NT2/D1 (cell line): ENCODE results near the gene MORC4.

Experiments
- DNase-seq: peaks from one replicate; pipeline ENCODE4 v3.0.0-alpha.2; 2011; ENCODE audit warnings: low read depth, low spot score
- H3K27me3 ChIP-seq: 2 replicates; pipeline ENCODE4 v1.6.0; 2011; ENCODE audit warnings: mild to moderate bottlenecking; ENCODE audit not compliant: insufficient read length, insufficient read depth
- H3K36me3 ChIP-seq: 2 replicates; pipeline ENCODE4 v1.6.1; 2011; ENCODE audit warnings: mild to moderate bottlenecking, low read length, mixed read lengths; ENCODE audit not compliant: insufficient read depth, insufficient read length
- H3K4me1 ChIP-seq: 2 replicates; pipeline ENCODE4 v1.5.1; 2011; ENCODE audit not compliant: insufficient read depth, insufficient read length
- H3K4me3 ChIP-seq: 2 replicates; pipeline ENCODE4 v1.5.1; 2011; ENCODE audit warnings: low read depth; ENCODE audit not compliant: insufficient read length
- H3K9ac ChIP-seq: 2 replicates; pipeline ENCODE4 v1.6.0; 2011; ENCODE audit warnings: low read depth; ENCODE audit not compliant: insufficient read length
- H3K9me3 ChIP-seq: 2 replicates; pipeline ENCODE4 v1.5.1; 2011; ENCODE audit warnings: mild to moderate bottlenecking, low read length; ENCODE audit not compliant: insufficient read depth
- SUZ12 ChIP-seq: IDR thresholded peaks from 2 replicates; pipeline ENCODE4 v1.6.1; 2011; ENCODE audit not compliant: insufficient read length, insufficient read depth; ENCODE audit errors: extremely low read depth
- YY1 ChIP-seq: IDR thresholded peaks from 2 replicates; pipeline ENCODE4 v1.6.1; 2011; ENCODE audit not compliant: insufficient read length, insufficient read depth
- ZNF274 ChIP-seq: IDR thresholded peaks from 2 replicates; pipeline ENCODE4 v1.6.1; 2011; ENCODE audit warnings: mild to moderate bottlenecking, low read depth, low read length

The MORC4 gene

DNA sequence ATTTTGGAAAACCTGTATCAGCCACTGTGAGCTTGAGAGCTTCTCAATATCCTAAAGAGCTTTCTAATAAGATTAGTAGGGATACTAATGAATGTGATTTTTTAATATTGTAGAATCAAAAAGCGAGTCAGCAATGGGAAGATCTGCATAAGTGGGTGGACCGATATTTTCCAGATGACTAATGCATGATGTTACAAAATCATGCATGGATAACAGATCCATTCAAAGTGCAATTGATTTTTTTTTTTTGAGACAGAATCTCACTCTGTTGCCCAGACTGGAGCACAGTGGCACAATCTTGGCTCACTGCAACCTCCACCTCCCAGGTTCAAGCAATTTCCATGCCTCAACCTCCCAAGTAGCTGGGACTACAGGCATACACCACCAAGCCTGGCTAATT is 87.1 kb downstream of the MORC4 start:
- TF ChIP-seq SUZ12 (no peak), YY1 (no peak), ZNF274 (no peak)
- no peaks in the 10 kb centered on the region for H3K4me1 ChIP-seq
- no peak overlapping the region for H3K4me3 ChIP-seq
- no peaks in the 10 kb centered on the region for H3K27me3 ChIP-seq
- no peaks in the 10 kb centered on the region for H3K9me3 ChIP-seq
- no peaks in the 10 kb centered on the region for H3K36me3 ChIP-seq
- H3K9ac ChIP-seq, result no peak overlapping the region
- DNase-seq, result no peak

DNA sequence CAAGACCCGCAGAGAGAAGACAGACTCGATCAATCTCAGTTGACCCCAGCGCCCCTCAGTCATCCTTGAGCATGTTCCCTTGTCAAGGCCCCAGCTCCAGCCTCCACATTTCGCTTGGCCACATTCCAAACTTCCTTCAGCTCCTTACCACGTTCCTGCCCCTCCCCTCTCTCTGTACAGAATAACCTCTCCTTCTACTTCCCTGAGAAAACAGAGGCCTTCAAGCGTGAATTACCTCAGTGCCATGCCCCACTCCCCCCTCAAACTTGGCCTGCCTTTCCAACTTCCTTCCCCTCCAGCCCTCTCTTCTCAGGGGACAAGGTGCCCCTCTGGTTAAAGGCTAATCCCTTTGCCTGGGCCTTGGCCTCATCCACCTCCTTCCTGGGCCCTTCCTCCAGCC is 93.7 kb downstream of the MORC4 start:
- Histone ChIP-seq H3K4me3 (no peak overlapping the region), H3K4me1 (peaks cover 3% of the 10 kb centered on the region), H3K36me3 (no peaks in the 10 kb centered on the region), H3K27me3 (no peaks in the 10 kb centered on the region), H3K9ac (no peak overlapping the region), H3K9me3 (no peaks in the 10 kb centered on the region)
- no peak for DNase-seq
- TF ChIP-seq ZNF274 (no peak), SUZ12 (no peak), YY1 (no peak)

DNA sequence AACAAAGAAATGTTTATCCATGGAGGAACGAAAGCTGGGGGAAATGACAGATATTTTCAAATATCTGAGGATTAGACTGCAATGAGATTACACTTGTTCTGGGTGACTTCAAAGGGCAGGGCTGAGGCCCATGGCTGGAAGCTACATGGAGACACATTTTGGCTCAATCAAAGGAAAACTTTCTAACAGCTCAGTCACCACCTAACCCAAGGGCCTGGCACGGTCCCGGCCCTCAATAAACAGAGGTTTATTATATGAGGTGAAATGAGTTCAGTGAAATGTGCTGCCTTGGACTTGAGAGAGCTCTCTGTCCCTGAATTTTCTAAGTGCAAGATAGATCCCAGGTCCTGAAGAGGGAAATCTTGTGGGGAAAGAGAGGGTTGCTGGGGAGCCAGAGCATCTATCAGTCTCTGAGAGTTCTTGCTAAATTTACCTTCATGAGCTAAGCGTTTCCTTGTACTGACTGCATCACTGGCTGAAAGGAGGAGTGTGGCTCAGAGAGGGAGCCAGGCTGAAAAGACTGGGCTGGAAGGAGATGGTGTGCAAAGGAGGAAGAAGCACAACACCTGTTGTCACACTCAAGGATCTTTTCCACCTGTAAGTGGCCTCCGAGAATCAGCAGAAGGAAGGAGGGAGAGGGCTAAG is 94.8 kb downstream of the MORC4 start:
- TF ChIP-seq YY1 (no peak), ZNF274 (no peak), SUZ12 (no peak)
- no peak overlapping the region for H3K4me3 ChIP-seq
- peaks cover 3% of the 10 kb centered on the region for H3K4me1 ChIP-seq
- no peaks in the 10 kb centered on the region for H3K27me3 ChIP-seq
- no peak overlapping the region for H3K9ac ChIP-seq
- DNase-seq, result no peak
- no peaks in the 10 kb centered on the region for H3K9me3 ChIP-seq
- H3K36me3 ChIP-seq, result no peaks in the 10 kb centered on the region

DNA sequence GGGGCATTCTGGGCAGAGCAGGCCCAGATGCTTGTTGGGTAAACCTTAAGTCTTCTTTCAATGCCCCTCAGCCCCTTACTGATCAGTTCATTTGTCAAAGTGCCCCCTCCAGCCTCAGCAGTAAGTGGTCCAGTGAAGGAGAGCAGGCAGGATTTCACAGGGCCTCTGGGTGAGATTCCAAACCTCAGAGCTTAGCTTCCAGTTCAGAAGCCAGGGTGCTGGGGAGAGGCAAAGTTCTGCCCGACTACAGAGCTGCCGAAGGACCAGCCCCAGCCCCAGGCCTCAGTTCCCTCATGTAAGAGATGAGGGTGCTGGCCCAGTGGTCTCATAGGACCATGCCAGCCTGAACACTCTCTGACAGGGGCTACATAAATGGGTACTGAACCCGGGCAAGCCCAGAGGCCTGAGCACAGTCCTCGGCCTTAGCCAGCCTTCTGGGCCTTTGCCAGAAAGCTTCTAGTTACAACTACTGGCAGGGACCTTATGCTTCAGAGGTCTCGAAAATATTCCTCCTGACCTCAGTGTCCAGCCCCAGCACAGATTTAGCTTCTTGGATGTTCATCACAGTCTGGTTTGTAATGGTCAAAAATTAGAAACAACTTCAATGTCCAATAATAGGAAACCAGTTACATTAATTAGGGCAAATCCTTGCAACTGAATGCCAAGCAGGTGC is 96.0 kb downstream of the MORC4 start:
- Histone ChIP-seq H3K36me3 (no peaks in the 10 kb centered on the region), H3K9me3 (no peaks in the 10 kb centered on the region)
- TF ChIP-seq ZNF274 (no peak), SUZ12 (no peak), YY1 (no peak)

DNA sequence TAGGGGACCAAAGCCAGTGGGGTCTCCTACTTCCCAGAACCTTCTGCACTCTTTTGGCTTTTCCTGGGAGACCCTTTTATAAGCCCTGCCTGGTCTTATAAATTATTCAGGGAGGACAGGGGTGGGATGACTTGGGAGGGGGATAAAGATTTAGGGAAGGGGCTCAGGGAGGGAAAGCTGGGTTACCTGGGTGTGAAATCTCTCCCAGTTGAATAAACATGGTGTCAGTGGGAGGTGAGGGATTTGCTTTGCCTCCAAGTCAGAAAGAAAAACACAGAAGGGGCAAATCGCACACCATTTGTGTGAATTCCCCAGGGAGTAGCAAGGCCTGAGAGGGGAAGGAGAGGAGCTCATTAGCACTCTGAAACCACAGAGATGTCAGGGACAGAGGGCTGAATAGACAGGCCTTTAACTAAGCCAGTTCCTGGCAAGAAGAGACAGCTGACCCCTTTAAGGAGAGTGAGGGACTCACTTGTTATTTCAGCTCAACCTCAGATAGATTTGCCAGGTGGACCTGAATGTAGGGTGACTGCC is 96.7 kb downstream of the MORC4 start, which contains the start of gene RIPPLY1:
Gene RIPPLY1, minus strand, starts transcription at position 51 of the 534 bp plus-strand sequence. CDS start 54 bp downstream, outside the sequence.
- no peaks in the 10 kb centered on the region for H3K9me3 ChIP-seq
- H3K4me1 ChIP-seq, result peaks cover 3% of the 10 kb centered on the region
- H3K9ac ChIP-seq, result no peak within 1 kb of the TSS
- no peak for DNase-seq
- TF ChIP-seq YY1 (no peak), SUZ12 (no peak), ZNF274 (no peak)
- H3K36me3 ChIP-seq, result no peaks in the 10 kb centered on the region
- no peaks in the 10 kb centered on the region for H3K27me3 ChIP-seq
- no peak within 1 kb of the TSS for H3K4me3 ChIP-seq

More for the DNA sequence above, 96.0 kb downstream of the MORC4 start:
- H3K4me3 ChIP-seq, result no peak overlapping the region
- H3K4me1 ChIP-seq, result peaks cover 3% of the 10 kb centered on the region
- H3K27me3 ChIP-seq, result no peaks in the 10 kb centered on the region
- no peak overlapping the region for H3K9ac ChIP-seq
- no peak for DNase-seq

DNA sequence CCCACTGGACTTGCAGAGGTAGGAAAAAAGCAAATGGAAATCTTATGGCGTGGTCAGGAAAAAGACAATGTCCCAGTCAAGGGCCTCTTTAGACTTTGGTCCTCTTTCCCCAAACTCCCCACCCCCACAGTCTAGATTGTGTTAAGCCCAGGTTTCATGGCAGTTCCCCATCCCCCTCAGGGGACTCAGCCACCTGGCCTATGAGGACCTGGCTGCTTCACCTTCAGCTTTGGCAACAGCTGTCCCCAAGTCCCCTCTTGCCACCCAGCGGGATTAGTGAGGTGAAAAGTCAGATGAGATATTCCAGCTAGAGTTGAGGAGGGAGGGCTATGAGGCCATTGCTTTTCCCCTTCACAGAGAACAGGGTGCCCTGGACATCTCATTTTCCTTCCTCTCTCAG is 97.3 kb downstream of the MORC4 start:
- TF ChIP-seq ZNF274 (no peak), YY1 (no peak), SUZ12 (no peak)
- no peak overlapping the region for H3K4me3 ChIP-seq
- no peaks in the 10 kb centered on the region for H3K27me3 ChIP-seq
- H3K36me3 ChIP-seq, result no peaks in the 10 kb centered on the region
- H3K9ac ChIP-seq, result no peak overlapping the region
- H3K9me3 ChIP-seq, result no peaks in the 10 kb centered on the region
- peaks cover 3% of the 10 kb centered on the region for H3K4me1 ChIP-seq
- no peak for DNase-seq

DNA sequence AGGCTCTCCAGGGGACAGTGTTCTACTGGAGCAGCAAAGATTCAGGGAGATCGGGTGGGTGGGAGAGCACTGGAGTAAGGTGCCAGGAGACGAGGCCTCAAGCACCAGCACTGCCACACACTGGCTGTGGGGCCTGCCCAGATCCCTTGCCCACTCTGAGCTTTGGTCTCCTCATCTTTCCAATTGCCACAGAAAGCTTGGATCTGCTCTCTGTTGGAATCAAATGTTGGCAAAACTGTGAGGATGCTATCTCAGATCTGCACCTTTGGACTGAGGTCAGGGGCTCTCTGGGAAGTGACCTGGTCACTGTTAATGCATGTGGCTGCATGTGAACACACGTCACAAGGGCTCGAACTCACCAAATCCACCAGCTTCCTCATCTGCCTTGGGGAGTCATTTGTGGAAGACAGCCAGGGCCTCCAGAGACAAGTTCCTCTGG is 98.2 kb downstream of the MORC4 start:
- H3K4me1 ChIP-seq, result peaks cover 3% of the 10 kb centered on the region
- H3K36me3 ChIP-seq, result no peaks in the 10 kb centered on the region
- no peak overlapping the region for H3K9ac ChIP-seq
- H3K9me3 ChIP-seq, result no peaks in the 10 kb centered on the region
- H3K27me3 ChIP-seq, result no peaks in the 10 kb centered on the region
- no peak for DNase-seq
- H3K4me3 ChIP-seq, result no peak overlapping the region
- TF ChIP-seq ZNF274, result no peak
- no peak for TF ChIP-seq SUZ12
- TF ChIP-seq YY1, result no peak
